Stimulated activated memory B cell treated with anti-CD40 and anti-IgM and Interleukin-4, amounts not matched to agents 10 μg/mL and 1 μg/mL and 100 μg/mL, for 72 hours (primary cell): ENCODE results near the gene LNPEP.

Experiments
- ATAC-seq: fragments of 150-1000 bp; cut with Tn5 transposase; 2 replicates; pipeline ENCODE4 v1.10.0; 2021
- H3K27ac Mint-ChIP-seq: one replicate; pipeline ENCODE4 v1.8.0; 2022; ENCODE audit warnings: mild to moderate bottlenecking, mixed read lengths
- H3K27me3 Mint-ChIP-seq: one replicate; pipeline ENCODE4 v1.8.0; 2022; ENCODE audit warnings: mixed read lengths
- H3K36me3 Mint-ChIP-seq: one replicate; pipeline ENCODE4 v1.8.0; 2022; ENCODE audit warnings: mixed read lengths
- H3K4me1 Mint-ChIP-seq: one replicate; pipeline ENCODE4 v1.8.0; 2022; ENCODE audit warnings: mixed read lengths
- H3K4me3 Mint-ChIP-seq: one replicate; pipeline ENCODE4 v1.8.0; 2022; ENCODE audit warnings: mild to moderate bottlenecking, moderate library complexity, mixed read lengths
- H3K9me3 Mint-ChIP-seq: one replicate; pipeline ENCODE4 v1.8.0; 2022; ENCODE audit warnings: mixed read lengths

Gene LNPEP

GRCh38 chr5:96935559-96936430, at the start of gene LNPEP:
Gene LNPEP, plus strand, starts transcription at chr5:96936080. Its CDS starts 76 bp downstream, at chr5:96936156.
- H3K4me1 Mint-ChIP-seq = peaks cover 60% of the 10 kb centered on the region
- peak within 1 kb of the TSS; percentile 91 for H3K4me3 Mint-ChIP-seq
- no peaks in the 10 kb centered on the region for H3K9me3 Mint-ChIP-seq
- ATAC-seq = peak; percentile 83
- peak within 1 kb of the TSS; percentile 95 for H3K27ac Mint-ChIP-seq
- H3K27me3 Mint-ChIP-seq = no peaks in the 10 kb centered on the region
- H3K36me3 Mint-ChIP-seq = peaks cover 4% of the 10 kb centered on the region

- H3K36me3 Mint-ChIP-seq = peaks cover 46% of the 10 kb centered on the region
- no peak for ATAC-seq
- H3K4me1 Mint-ChIP-seq = peaks cover 41% of the 10 kb centered on the region
- peak overlapping the region; percentile 100 for H3K27ac Mint-ChIP-seq
- H3K9me3 Mint-ChIP-seq = no peaks in the 10 kb centered on the region
- H3K27me3 Mint-ChIP-seq = no peaks in the 10 kb centered on the region
- no peak overlapping the region for H3K4me3 Mint-ChIP-seq
Observed at GRCh38 chr5:96893342-96893741, 42.5 kb upstream of the LNPEP start.

- Mint-ChIP-seq H3K27me3 (no peaks in the 10 kb centered on the region), H3K36me3 (peaks cover 57% of the 10 kb centered on the region), H3K27ac (peak overlapping the region; percentile 100), H3K9me3 (no peaks in the 10 kb centered on the region), H3K4me3 (peak overlapping the region; percentile 94), H3K4me1 (peaks cover 52% of the 10 kb centered on the region)
- ATAC-seq = peak; percentile 85
Observed at GRCh38 chr5:96896276-96896675, 39.6 kb upstream of the LNPEP start.

GRCh38 chr5:96896806-96897205, 39.1 kb upstream of the LNPEP start:
- H3K9me3 Mint-ChIP-seq = no peaks in the 10 kb centered on the region
- H3K4me1 Mint-ChIP-seq = peaks cover 57% of the 10 kb centered on the region
- H3K4me3 Mint-ChIP-seq = peak overlapping the region; percentile 94
- H3K36me3 Mint-ChIP-seq = peaks cover 62% of the 10 kb centered on the region
- H3K27me3 Mint-ChIP-seq = no peaks in the 10 kb centered on the region
- peak overlapping the region; percentile 100 for H3K27ac Mint-ChIP-seq
- ATAC-seq = peak; percentile 98

- peaks cover 59% of the 10 kb centered on the region for H3K36me3 Mint-ChIP-seq
- no peak overlapping the region for H3K4me3 Mint-ChIP-seq
- peaks cover 42% of the 10 kb centered on the region for H3K4me1 Mint-ChIP-seq
- no peaks in the 10 kb centered on the region for H3K27me3 Mint-ChIP-seq
- H3K27ac Mint-ChIP-seq = peak overlapping the region; percentile 78
- no peak for ATAC-seq
- no peaks in the 10 kb centered on the region for H3K9me3 Mint-ChIP-seq
Observed at GRCh38 chr5:96901384-96901783, 34.5 kb upstream of the LNPEP start.

GRCh38 chr5:96901841-96902240, 34.0 kb upstream of the LNPEP start:
- no peak for ATAC-seq
- H3K4me3 Mint-ChIP-seq = no peak overlapping the region
- peak overlapping the region; percentile 78 for H3K27ac Mint-ChIP-seq
- H3K27me3 Mint-ChIP-seq = no peaks in the 10 kb centered on the region
- peaks cover 59% of the 10 kb centered on the region for H3K36me3 Mint-ChIP-seq
- peaks cover 38% of the 10 kb centered on the region for H3K4me1 Mint-ChIP-seq
- no peaks in the 10 kb centered on the region for H3K9me3 Mint-ChIP-seq

GRCh38 chr5:96902876-96903275, 33.0 kb upstream of the LNPEP start:
- no peaks in the 10 kb centered on the region for H3K27me3 Mint-ChIP-seq
- H3K27ac Mint-ChIP-seq = no peak overlapping the region
- H3K9me3 Mint-ChIP-seq = no peaks in the 10 kb centered on the region
- H3K4me1 Mint-ChIP-seq = peaks cover 31% of the 10 kb centered on the region
- H3K4me3 Mint-ChIP-seq = no peak overlapping the region
- H3K36me3 Mint-ChIP-seq = peaks cover 59% of the 10 kb centered on the region
- ATAC-seq = no peak

GRCh38 chr5:96903300-96903699, 32.6 kb upstream of the LNPEP start:
- H3K4me1 Mint-ChIP-seq = peaks cover 31% of the 10 kb centered on the region
- H3K27ac Mint-ChIP-seq = no peak overlapping the region
- no peaks in the 10 kb centered on the region for H3K9me3 Mint-ChIP-seq
- no peak overlapping the region for H3K4me3 Mint-ChIP-seq
- H3K27me3 Mint-ChIP-seq = no peaks in the 10 kb centered on the region
- no peak for ATAC-seq
- H3K36me3 Mint-ChIP-seq = peaks cover 59% of the 10 kb centered on the region

- Mint-ChIP-seq H3K27ac (no peak overlapping the region), H3K4me1 (peaks cover 26% of the 10 kb centered on the region), H3K27me3 (no peaks in the 10 kb centered on the region), H3K4me3 (no peak overlapping the region), H3K9me3 (no peaks in the 10 kb centered on the region), H3K36me3 (peaks cover 56% of the 10 kb centered on the region)
- no peak for ATAC-seq
Observed at GRCh38 chr5:96904054-96904931, 31.6 kb upstream of the LNPEP start.

GRCh38 chr5:96905864-96906263, 30.0 kb upstream of the LNPEP start:
- Mint-ChIP-seq H3K27me3 (no peaks in the 10 kb centered on the region), H3K27ac (peak overlapping the region; percentile 61), H3K4me3 (no peak overlapping the region), H3K9me3 (no peaks in the 10 kb centered on the region), H3K36me3 (peaks cover 50% of the 10 kb centered on the region), H3K4me1 (peaks cover 24% of the 10 kb centered on the region)
- no peak for ATAC-seq

- Mint-ChIP-seq H3K27me3 (no peaks in the 10 kb centered on the region), H3K9me3 (no peaks in the 10 kb centered on the region), H3K4me1 (peaks cover 14% of the 10 kb centered on the region), H3K36me3 (peaks cover 36% of the 10 kb centered on the region), H3K27ac (no peak overlapping the region), H3K4me3 (no peak overlapping the region)
- ATAC-seq = no peak
Observed at GRCh38 chr5:96909003-96909402, 26.9 kb upstream of the LNPEP start.

- no peaks in the 10 kb centered on the region for H3K27me3 Mint-ChIP-seq
Observed at GRCh38 chr5:96909435-96909834, 26.4 kb upstream of the LNPEP start.

GRCh38 chr5:96911139-96911538, 24.7 kb upstream of the LNPEP start:
- no peaks in the 10 kb centered on the region for H3K27me3 Mint-ChIP-seq

More at GRCh38 chr5:96909435-96909834, 26.4 kb upstream of the LNPEP start:
- Mint-ChIP-seq H3K4me3 (no peak overlapping the region), H3K4me1 (peaks cover 10% of the 10 kb centered on the region), H3K36me3 (peaks cover 36% of the 10 kb centered on the region), H3K27ac (no peak overlapping the region), H3K9me3 (no peaks in the 10 kb centered on the region)
- no peak for ATAC-seq

GRCh38 chr5:96913233-96913632, 22.6 kb upstream of the LNPEP start:
- H3K36me3 Mint-ChIP-seq = peaks cover 38% of the 10 kb centered on the region
- no peaks in the 10 kb centered on the region for H3K27me3 Mint-ChIP-seq
- no peak overlapping the region for H3K4me3 Mint-ChIP-seq

More at GRCh38 chr5:96911139-96911538, 24.7 kb upstream of the LNPEP start:
- no peak for ATAC-seq
- no peaks in the 10 kb centered on the region for H3K9me3 Mint-ChIP-seq
- H3K36me3 Mint-ChIP-seq = peaks cover 29% of the 10 kb centered on the region
- no peak overlapping the region for H3K27ac Mint-ChIP-seq
- H3K4me1 Mint-ChIP-seq = peaks cover 3% of the 10 kb centered on the region
- no peak overlapping the region for H3K4me3 Mint-ChIP-seq

GRCh38 chr5:96919754-96920197, 16.1 kb upstream of the LNPEP start:
- Mint-ChIP-seq H3K27me3 (no peaks in the 10 kb centered on the region), H3K9me3 (no peaks in the 10 kb centered on the region), H3K4me1 (peaks cover 41% of the 10 kb centered on the region), H3K36me3 (peaks cover 17% of the 10 kb centered on the region), H3K4me3 (no peak overlapping the region), H3K27ac (peak overlapping the region; percentile 84)
- peak; percentile 79 for ATAC-seq

More at GRCh38 chr5:96913233-96913632, 22.6 kb upstream of the LNPEP start:
- no peaks in the 10 kb centered on the region for H3K4me1 Mint-ChIP-seq
- no peaks in the 10 kb centered on the region for H3K9me3 Mint-ChIP-seq
- no peak for ATAC-seq
- no peak overlapping the region for H3K27ac Mint-ChIP-seq
